ACC112 (cell line): Measurements from ENCODE around the gene AMBRA1.
A peak's percentile ranks its signal among the peaks of the same experiment; 100 is the strongest.

ENCODE experiments used
- H2AFZ ChIP-seq: fragments of 200-600 bp; sonication (generic); one replicate; pipeline ENCODE4 v1.6.0; 2017; ENCODE audit warnings: antibody characterized with exemption, low read length; ENCODE audit not compliant: unreplicated experiment
- H3K27ac ChIP-seq: fragments of 200-600 bp; sonication (generic); 2 replicates; pipeline ENCODE4 v1.5.1; 2014; ENCODE audit warnings: low read depth, mild to moderate bottlenecking, antibody characterized with exemption, low read length, moderate library complexity
- H3K27me3 ChIP-seq: fragments of 200-600 bp; sonication (generic); 2 replicates; pipeline ENCODE4 v1.6.1; 2014; ENCODE audit warnings: mild to moderate bottlenecking, antibody characterized with exemption, low read length, moderate library complexity, mixed read lengths; ENCODE audit not compliant: insufficient read depth
- H3K36me3 ChIP-seq: fragments of 200-600 bp; sonication (generic); 2 replicates; pipeline ENCODE4 v1.6.1; 2016; ENCODE audit warnings: mild to moderate bottlenecking, antibody characterized with exemption, low read length, moderate library complexity, mixed read lengths; ENCODE audit not compliant: insufficient read depth
- H3K4me1 ChIP-seq: fragments of 200-600 bp; sonication (generic); one replicate; pipeline ENCODE4 v1.6.1; 2016; ENCODE audit warnings: low read length, mixed read lengths; ENCODE audit not compliant: insufficient read depth, unreplicated experiment, control insufficient read depth
- H3K4me3 ChIP-seq: fragments of 200-600 bp; sonication (generic); 2 replicates; pipeline ENCODE4 v1.5.1; 2014; ENCODE audit warnings: mild to moderate bottlenecking, low read depth, low read length
- H3K79me2 ChIP-seq: fragments of 200-600 bp; sonication (generic); one replicate; pipeline ENCODE4 v1.6.0; 2016; ENCODE audit warnings: low read length; ENCODE audit not compliant: control insufficient read depth, unreplicated experiment, insufficient read depth

AMBRA1 gene

DNA sequence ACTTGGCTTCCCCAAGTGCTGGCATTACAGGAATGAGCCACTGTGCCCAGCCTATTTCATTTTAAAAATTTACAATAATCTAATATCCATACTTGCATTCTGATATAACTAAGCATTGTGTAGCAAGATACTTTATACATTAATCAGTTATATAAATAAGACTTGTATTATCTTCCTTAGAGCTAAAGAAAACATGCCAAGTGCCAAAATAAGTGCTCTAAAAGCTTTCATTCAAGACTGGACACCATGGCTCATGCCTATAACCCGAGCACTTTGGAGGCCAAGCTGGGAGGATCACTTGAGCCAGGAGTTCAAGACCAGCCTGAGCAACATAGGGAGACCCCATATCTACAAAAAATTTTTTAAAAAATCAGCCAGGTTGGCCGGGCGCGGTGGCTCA is 123.9 kb downstream of the AMBRA1 start:
- Histone ChIP-seq H3K4me3 (no peak overlapping the region), H3K36me3 (no peaks in the 10 kb centered on the region), H3K79me2 (no peaks in the 10 kb centered on the region), H2AFZ (no peak overlapping the region), H3K27ac (0 out of 2 replicates have a peak overlapping the region, but pooled peaks have one; percentile 5), H3K27me3 (no peaks in the 10 kb centered on the region), H3K4me1 (peaks cover 31% of the 10 kb centered on the region)

DNA sequence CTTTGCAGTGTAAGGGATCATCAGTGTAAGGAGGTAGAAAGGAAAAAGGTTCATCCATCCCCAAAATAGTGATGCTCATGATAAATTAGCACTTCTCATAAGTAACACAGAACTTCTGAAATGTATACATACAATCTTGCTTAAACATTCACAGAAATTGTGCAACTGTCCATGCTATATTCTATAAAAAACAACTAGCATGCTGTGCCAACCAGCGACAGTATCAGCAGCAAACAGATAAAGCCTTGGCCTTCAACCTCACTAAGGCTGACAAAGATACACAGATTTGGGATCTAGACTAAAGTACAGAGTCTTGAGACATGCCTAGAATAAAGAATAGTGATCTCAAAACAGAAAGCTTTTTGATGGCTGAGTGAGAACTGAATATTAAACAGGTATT is 128.1 kb downstream of the AMBRA1 start:
- Histone ChIP-seq H3K27ac (no peak overlapping the region), H2AFZ (no peak overlapping the region), H3K4me3 (no peak overlapping the region), H3K4me1 (peaks cover 4% of the 10 kb centered on the region), H3K27me3 (no peaks in the 10 kb centered on the region), H3K36me3 (no peaks in the 10 kb centered on the region), H3K79me2 (no peaks in the 10 kb centered on the region)

DNA sequence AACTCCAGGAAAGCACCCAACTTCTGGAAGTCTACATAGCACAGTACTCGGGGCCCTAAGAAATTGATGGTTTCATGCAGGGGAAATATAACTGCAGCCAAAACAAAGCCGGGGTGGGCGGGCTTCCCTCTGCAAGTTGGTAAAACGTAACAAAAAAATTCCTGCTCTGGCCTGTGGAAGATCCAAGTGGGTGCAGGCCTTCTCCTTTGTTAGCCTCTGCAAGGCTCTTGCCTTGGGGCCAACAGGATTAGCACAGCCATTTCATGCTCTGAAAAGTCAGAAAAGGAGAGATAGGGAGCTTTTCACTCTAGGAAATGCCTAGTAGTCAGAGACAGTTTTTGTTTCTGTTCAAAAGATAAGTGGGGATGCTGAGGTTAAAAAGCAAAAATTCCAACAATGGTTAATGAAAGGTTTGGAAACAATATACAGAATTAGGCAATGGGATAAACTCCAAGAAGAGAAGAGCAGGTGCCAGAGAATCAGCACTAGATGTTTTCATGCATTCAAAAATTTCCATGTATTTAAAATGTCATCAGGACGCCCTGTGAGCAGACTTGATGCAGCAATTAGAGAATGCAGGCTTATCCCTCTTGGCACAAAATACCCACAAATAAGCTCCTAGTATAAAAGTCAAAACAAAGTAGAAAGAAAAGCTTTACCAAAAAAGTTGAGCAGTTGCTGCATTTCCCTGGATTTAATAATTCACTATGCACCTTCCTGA is 130.0 kb downstream of the AMBRA1 start:
- no peak overlapping the region for H3K27ac ChIP-seq
- H3K27me3 ChIP-seq, result no peaks in the 10 kb centered on the region
- H3K4me1 ChIP-seq, result no peaks in the 10 kb centered on the region
- H3K79me2 ChIP-seq, result no peaks in the 10 kb centered on the region
- no peak overlapping the region for H2AFZ ChIP-seq
- no peak overlapping the region for H3K4me3 ChIP-seq
- no peaks in the 10 kb centered on the region for H3K36me3 ChIP-seq

DNA sequence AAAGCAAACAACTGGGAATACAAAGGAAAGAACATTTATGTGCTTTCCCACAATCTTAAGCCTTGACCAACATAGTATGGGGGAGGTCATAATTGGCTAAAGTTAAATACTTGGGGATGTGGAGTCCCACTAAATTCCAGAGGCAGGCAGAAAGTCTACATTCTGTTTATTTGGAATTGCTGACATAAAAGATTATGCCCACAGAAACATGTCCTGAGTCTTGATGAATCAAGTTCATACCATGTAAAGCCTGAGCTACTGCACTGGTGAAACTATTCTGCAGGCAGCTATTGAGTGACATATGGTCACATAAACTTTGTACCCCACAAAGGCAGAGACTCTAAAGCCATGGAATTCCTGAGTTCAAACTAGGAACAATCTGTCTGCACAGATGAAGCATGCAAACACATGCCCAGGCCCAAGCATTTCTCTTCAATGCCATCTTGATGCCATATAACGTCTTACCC is 132.3 kb downstream of the AMBRA1 start:
- Histone ChIP-seq H3K27me3 (no peaks in the 10 kb centered on the region), H3K79me2 (no peaks in the 10 kb centered on the region), H3K36me3 (no peaks in the 10 kb centered on the region), H3K27ac (no peak overlapping the region), H2AFZ (no peak overlapping the region), H3K4me1 (no peaks in the 10 kb centered on the region), H3K4me3 (no peak overlapping the region)

DNA sequence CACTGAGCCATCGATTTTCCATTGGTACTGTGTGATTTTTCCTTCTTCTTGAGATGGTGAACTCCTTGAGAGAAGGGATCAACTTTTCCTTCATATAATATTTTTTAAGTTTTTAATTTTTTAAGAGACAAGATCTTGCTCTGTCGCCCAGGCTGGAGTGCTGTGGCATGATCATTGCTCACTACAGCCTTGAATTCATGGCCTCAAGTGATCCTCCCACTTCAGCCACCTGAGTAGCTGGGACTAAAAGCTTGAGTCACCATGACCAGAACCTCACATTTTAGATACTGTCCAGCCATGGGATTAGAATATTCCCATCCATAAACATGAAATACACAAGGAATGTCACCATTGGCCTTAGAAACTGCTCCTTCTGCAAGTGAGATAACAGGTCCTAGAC is 135.3 kb downstream of the AMBRA1 start:
- H3K27ac ChIP-seq, result no peak overlapping the region
- H2AFZ ChIP-seq, result no peak overlapping the region
- no peaks in the 10 kb centered on the region for H3K79me2 ChIP-seq
- no peaks in the 10 kb centered on the region for H3K36me3 ChIP-seq
- H3K4me3 ChIP-seq, result no peak overlapping the region
- no peaks in the 10 kb centered on the region for H3K27me3 ChIP-seq
- H3K4me1 ChIP-seq, result no peaks in the 10 kb centered on the region

DNA sequence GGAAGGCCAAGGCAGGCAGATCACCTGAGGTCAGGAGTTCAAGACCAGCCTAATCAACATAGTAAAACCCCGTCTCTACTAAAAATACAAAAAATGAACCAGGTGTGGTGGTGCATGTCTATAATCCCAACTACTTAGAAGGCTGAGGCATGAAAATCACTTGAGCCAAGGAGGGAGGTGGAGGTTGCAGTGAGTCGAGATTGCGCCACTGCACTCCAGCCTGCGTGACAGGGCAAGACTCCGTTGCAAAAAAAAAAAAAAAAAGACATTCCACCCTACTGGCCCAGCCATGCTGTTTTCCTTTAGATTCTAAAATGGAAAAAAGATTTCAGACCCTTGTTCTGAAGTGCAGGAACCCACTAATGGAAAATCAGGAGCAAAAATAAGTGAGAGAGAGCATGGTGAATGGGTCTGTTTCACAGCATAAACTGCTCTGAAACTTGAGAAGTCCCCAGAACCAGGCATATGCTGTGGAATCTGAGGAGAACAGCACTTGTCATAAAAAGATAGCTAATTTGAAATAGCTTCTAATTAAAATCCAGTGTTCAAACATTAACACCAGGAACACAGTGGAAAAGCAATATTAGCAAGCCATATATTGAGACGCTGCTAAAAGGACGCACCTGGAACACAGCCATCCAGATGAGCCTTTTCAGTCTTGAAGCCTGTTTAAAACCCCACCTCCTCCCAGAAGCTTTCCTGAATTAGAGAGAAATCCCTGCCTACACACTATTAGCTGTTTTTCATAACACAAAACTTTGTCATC is 136.0 kb downstream of the AMBRA1 start:
- no peaks in the 10 kb centered on the region for H3K36me3 ChIP-seq
- no peak overlapping the region for H3K27ac ChIP-seq
- H3K27me3 ChIP-seq, result no peaks in the 10 kb centered on the region
- H2AFZ ChIP-seq, result no peak overlapping the region
- H3K4me3 ChIP-seq, result no peak overlapping the region
- no peaks in the 10 kb centered on the region for H3K4me1 ChIP-seq
- no peaks in the 10 kb centered on the region for H3K79me2 ChIP-seq

DNA sequence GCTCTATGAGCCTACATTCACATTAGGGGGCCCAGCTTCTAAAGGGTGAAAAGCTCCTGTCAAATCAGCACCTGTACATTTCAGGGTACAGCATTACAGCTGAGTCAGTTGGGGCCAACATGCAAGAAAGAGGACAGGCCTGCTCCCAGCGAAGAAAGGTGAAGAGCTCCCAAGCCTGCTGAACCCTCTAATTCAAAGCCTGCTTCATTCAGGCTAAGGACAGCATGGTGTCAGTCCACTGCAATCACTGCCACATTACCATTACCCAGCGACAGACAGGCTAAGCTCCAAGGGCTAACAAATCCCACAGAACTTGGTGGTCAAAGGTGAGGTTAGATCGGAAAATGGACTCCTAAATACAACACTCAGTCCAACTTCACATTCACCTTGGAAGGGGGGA is 136.8 kb downstream of the AMBRA1 start:
- Histone ChIP-seq H3K4me3 (no peak overlapping the region), H3K79me2 (no peaks in the 10 kb centered on the region), H2AFZ (no peak overlapping the region), H3K27me3 (no peaks in the 10 kb centered on the region), H3K27ac (no peak overlapping the region), H3K36me3 (no peaks in the 10 kb centered on the region), H3K4me1 (no peaks in the 10 kb centered on the region)

DNA sequence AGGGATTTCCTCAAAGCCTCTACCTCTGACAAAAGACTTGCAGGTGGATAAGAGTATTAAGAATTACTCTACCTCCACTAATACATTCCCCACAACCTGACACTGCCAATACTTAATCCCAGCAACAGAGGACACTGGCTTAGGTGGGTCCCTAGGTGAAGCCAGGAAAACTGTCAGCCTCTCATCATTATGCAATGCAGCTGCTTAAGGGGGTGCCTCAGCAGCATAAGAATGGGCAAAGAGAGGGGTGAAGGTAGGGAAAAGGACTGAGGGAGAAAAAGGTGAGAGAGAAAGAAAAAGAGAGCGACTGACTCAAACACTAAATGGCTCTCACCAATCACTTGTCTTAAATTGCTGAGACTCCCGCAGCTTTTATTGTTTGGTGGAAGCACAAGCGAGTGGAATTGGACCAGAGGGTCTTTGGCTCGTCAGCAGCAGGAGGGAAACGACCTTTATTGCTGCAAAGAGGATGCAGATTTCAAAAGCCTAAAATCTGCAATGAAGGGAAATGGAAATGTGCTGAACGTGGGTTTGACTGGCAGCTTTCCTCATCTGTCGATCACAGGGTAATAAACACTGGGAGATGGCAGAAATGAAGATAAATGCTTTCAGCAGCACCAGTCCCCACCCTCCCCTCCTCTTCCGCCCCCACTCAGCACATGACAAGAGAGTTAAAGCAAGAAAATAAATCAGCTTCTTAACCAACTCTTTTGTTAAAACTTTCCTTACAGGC is 137.4 kb downstream of the AMBRA1 start:
- no peak overlapping the region for H2AFZ ChIP-seq
- H3K4me3 ChIP-seq, result no peak overlapping the region
- H3K4me1 ChIP-seq, result peaks cover 1% of the 10 kb centered on the region
- H3K27me3 ChIP-seq, result no peaks in the 10 kb centered on the region
- H3K79me2 ChIP-seq, result no peaks in the 10 kb centered on the region
- H3K27ac ChIP-seq, result no peak overlapping the region
- H3K36me3 ChIP-seq, result no peaks in the 10 kb centered on the region

DNA sequence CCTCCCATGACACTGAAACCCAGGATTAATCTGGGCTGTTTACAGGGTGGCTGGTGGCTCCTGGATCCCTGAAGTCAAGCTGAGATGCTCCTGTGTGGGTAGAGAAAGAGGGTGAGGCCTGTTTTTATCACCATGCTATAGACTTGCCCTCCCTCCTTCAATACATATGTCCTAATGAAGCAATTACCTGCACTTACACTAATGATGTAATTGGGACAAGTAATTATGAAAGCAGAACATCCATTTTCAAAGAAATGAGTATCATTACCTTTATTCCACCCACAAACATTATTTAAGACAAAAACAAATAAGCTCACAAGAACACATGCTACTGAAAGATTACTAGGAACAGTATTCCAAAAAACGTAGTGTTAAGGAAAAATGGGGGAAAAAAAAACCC is 138.0 kb downstream of the AMBRA1 start:
- Histone ChIP-seq H3K4me3 (no peak overlapping the region), H2AFZ (no peak overlapping the region), H3K79me2 (no peaks in the 10 kb centered on the region), H3K27ac (no peak overlapping the region), H3K36me3 (no peaks in the 10 kb centered on the region), H3K27me3 (no peaks in the 10 kb centered on the region), H3K4me1 (peaks cover 5% of the 10 kb centered on the region)

DNA sequence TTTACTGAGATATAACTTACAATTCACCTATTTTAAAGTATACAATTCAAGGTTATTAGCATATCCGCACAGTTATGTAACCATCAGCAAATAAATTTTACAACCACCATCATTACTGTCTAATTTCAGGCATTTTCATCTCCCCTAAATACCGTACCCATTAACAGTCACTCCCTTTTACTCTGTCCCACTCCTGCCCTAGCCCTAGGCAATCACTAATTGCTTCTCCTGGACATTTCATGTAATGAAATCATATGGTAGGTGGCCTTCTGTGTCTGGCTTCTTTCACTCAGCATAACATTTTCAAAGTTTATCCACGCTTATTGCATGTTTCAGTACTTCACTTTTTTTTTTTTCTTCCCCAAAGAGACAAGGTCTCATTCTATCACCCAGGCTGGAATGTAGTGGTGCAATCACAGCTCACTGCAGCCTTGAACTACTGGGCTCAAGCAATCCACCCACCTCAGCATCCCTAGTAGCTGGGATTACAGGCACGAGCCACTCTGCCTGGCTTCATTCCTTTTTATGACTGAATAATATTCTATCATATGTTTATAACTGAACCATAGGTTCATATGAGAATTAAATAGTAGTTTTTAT is 140.8 kb downstream of the AMBRA1 start:
- Histone ChIP-seq H3K79me2 (no peaks in the 10 kb centered on the region), H3K36me3 (no peaks in the 10 kb centered on the region), H3K4me1 (peaks cover 5% of the 10 kb centered on the region), H2AFZ (no peak overlapping the region), H3K4me3 (no peak overlapping the region), H3K27ac (no peak overlapping the region), H3K27me3 (no peaks in the 10 kb centered on the region)
